Activated CD4-positive, alpha-beta T cell treated with anti-CD3 and anti-CD28 coated beads for 24 hours (primary cell): ENCODE measurements around the gene SLC20A1.
A peak's percentile ranks its signal among the peaks of the same experiment; 100 is the strongest.
"Not testable (repeated sequence)": the region's sequence is repeated elsewhere in the genome, so short reads cannot be mapped to it uniquely, and the experiment has no call there.

ENCODE experiments used
- DNase-seq, 2 donors: peaks; one replicate each; pipeline ENCODE4 v3.0.0-alpha.2; 2020; ENCODE audit warnings: low read depth in 2 of 2

SLC20A1 gene

DNA sequence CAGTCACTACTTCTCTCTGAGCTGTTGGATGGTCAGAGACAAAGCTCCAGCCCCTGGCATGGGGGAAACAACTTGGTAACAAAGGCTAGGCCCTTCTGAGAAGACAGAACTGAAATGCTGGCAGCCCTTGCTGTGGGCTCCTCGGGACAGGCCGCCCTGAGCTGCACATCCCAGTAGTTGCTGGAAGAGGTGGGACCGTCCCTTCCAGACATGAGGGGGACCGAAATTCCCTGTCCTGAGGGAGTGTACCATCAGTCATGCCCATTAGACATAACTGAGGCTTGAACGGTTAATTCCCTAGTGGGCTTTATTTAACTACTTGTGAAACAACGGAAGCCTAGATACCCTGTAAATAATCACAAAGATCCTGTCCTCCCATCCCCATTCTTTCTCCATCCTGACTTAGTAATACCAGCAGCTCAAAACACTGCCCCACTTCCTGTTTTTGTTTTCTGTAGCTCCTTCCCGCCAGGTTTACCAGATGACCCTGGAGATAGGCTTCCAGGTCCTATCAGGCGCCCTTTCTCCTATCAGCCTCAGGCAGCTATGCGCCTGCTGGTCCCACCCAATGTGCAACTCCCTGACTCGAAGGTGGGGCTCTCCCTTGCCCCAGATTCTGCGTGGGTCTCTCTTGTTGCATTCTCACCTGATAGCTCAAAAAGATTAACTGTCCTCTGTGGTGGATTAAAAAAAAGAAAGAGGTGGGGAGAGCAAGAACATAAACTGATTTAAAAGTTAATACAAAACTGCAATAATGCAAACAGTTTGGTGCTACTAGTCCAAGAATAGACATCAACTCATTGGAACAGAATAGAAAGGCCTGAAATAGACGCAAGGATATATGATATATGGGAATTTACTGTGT is 38.0 kb downstream of the SLC20A1 start:
- no peak for DNase-seq

DNA sequence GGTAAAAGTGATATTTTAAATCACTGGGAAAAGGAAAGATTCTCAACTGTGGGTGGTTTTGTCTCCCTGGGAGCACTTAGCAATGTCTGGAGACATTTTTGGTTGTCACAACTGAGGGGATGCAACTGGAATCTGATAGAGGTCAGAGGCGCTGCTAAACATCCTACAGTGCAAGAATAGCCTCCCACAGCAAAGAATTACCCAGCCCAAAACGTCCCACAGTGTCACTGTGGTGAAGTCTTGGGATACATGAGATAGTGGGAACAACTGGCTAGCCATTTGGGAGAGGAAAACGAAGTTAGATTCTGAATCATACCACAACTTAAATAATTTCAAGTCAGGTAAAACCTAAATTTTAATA is 38.7 kb downstream of the SLC20A1 start:
- DNase-seq = no peak

DNA sequence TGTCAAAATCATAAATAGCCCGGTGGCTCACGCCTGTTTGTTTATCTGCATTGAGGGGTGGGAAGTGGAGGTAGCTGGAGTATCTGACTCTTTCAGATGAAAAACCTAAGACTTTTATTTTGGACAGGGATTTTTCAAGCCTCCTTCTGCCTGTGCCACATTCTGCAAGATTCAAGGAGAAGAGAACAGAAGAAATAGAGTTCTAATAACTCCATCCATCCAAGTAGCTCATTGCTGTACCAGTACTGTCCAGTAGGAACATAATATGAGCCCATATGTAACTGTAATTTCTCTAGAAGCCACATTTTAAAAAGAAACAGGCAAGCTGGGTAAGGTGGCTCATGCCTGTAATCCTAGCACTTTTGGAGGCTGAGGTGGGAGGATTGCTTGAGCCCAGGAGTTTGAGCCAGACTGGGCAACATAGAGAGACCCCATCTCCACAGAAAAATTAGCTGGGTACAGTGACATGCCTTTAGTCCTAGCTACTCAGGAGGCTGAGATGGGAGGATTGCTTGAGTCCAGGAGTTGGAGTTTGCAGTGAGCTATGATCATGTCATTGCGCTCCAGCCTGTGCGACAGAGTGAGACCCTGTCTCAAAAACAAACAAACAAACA is 39.6 kb downstream of the SLC20A1 start:
- no peak for DNase-seq

- DNase-seq = no peak
Observed at GRCh38 chr2:112686348-112687217, 40.8 kb downstream of the SLC20A1 start.

DNA sequence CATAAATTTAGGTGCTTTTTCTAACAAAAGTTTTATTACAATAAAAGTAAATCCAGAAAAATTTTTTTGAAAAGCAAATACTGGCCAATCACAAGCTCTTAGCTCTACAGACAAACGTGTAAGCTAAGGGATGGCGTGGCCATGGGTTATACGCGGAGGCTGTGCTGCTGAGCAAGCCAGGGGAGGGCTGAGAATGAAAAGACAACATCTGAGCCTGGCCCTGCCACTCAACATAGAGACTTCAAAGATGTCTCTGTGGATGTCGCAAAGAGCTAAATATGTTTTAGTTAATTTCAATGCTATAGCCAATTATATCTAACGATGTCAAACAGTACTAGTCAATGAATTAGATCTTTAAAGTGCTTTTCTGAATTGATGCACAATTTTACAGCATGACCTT is 41.8 kb downstream of the SLC20A1 start:
- DNase-seq = no peak

DNA sequence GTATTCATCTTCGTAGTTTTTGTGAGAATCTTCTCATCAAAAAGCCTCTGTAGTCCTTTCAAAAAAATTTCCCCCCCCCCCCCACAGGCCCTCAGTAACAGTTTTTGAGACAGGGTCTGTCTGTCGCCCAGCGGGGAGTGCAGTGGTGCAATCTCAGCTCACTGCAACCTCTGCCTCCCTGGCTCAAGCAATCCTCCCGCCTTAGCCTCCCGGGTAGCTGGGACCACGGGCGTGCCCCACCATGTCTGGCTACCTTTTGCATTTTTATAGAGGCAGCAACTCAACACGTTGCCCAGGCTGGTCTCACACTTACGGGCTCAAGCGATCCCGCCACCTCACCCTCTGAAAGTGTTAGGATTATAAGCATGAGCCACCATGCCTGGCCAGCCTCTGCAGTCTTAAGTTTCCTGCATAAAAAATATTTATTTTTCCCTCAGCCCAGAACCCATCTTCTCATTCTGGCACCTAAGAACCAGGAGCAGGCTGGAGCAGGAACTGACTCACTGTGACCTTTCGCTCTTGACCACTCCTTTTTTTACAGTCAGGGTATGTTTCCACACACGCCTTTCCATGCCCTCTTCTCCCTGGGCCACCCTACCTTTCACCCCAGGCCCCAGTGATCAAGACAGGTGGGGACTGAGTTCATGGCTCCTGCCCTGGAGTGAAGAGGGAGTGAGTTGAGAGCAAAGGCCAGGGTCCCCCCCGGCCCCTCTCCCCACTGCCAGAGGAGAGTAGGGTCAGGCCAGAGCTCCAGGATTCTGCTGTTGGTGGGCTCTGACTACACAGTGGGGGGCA is 42.5 kb downstream of the SLC20A1 start:
- no peak for DNase-seq

- DNase-seq = peak in 1 of 2 donors; percentile 42
Observed at GRCh38 chr2:112690853-112691401, 45.2 kb downstream of the SLC20A1 start.

DNA sequence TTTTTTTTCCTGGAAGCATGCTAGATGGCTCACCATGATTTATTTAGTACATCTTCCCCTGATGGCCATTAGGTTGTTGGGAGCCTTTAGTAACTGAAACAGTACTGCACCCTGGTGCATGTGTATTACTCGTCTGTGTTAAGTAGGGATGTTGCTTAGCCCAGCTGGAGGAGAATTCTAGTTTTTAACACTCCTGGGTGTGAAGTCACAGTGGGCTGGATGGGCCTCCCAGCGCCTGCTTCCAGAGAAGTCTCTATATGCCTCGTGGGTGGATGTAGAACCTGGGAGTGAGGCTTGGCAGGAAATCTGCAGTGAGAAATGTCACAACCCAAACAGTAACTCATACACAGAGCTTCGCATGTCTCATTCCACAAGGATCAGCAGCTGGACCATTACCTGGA is 46.1 kb downstream of the SLC20A1 start:
- DNase-seq = no peak

DNA sequence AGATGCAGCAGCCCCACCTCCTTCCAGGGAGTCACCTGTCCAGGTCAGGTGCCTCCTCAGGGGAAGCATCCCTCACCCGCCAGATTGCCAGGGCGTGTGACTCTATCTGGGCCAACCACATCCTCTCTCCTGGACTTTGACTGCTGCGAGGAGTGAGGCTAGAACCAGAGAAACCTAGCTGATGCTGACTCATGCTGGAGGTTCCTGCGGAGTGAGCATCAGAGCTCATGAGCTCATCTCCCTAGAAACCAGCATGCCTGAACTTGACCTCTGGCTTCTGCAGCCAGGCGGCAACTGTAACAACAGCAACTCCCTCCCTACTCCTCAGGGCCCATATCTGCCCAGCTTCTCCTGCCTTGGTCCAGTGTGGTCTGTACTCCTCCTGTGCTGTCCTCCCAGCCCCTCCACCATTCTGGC is 46.8 kb downstream of the SLC20A1 start:
- peak; percentile 24 to 34 for DNase-seq

GRCh38 chr2:112692918-112693317 is 47.2 kb downstream of the SLC20A1 start:
- peak in 1 of 2 donors; percentile 20 for DNase-seq

- no peak for DNase-seq
Observed at GRCh38 chr2:112693596-112693995, 47.9 kb downstream of the SLC20A1 start.

DNA sequence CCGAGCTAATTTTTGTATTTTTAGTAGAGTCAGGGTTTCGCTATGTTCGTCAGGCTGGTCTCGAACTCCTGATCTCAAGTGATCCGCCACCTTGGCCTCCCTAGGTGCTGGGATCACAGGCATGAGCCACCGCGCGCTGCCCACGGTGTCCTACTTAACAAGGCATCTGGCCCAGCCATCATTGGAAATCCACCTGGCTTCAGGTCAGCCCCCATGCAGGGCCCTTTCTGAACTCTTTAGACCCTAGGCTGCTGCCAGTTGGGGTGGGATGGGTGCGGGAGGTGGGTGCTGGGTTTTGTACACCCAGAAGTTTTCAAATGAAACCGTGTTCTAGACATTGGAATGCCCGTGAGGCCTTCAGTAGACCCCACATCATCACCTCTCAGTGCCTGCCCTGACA is 48.4 kb downstream of the SLC20A1 start:
- no peak for DNase-seq

- DNase-seq = no peak
Observed at GRCh38 chr2:112698834-112699515, 53.2 kb downstream of the SLC20A1 start.

DNA sequence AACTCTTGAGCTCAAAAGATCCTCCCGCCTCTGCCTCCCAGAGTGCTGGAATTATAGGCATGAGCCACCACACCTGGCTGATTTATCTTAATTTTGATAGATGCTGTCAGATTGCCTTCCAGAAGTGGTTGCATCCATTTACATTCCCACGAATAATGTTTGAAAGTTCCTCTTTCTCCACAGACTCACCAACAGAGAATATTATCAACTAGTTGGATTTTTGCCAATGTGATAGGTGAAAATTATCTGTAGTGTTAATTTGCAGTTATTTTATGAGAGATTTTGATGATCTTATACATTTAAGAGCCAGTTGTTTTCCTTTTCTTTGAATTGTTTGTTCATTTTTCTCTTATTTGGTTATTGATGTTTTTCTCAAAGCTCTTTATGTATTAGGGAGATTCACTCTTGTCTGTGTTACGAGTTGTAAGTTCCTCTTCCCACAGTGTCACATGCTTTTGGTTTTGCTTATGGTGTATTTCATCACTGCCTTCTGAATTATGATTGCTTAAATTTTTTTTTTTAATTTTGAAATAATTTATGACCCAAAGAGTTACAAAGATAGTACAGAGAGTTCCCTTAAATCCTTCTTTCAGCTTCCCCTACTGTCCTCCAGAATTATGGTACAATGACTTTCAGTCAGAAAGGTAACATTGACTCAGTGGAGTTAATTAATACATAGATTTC is 54.4 kb downstream of the SLC20A1 start:
- DNase-seq = no peak

DNA sequence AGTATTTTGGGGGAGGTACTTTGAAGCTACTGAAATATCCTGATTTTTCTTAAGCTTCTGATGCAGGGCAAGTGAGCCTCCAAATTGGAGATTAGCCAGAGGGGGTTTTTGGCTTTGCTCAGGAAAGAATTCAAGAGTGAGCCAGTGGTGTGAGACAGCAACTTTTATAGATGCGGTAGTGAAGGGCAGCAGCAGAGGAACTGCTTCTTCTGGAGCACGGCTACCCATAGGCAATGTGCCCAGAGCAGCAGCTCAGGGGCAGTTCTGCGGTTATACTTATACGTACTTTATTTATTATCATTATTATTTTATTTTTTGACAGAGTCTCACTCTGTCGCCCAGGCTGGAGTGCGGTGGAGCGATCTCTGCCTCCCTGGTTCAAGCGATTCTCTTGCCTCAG is 55.3 kb downstream of the SLC20A1 start:
- DNase-seq = no peak

DNA sequence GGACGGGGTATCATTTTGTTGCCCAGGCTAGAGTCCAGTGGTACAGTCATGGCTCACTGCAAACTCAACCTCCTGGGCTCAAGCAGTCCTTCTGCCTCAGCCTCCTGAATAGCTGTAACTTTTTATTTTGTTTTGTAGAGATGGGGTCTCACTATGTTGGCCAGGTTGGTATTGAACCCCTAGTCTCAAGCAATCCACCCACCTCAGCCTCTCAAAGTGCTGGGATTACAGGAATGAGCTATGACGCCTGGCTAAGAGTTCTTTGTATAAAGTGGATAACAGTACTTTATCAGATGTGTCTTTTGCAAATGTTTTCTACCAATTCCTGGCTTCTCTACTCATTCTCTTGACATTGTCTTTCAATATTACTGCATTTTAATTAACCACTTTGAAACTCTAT is 57.9 kb downstream of the SLC20A1 start:
- no peak for DNase-seq

GRCh38 chr2:112705575-112705974 is 59.8 kb downstream of the SLC20A1 start:
- DNase-seq = no peak

DNA sequence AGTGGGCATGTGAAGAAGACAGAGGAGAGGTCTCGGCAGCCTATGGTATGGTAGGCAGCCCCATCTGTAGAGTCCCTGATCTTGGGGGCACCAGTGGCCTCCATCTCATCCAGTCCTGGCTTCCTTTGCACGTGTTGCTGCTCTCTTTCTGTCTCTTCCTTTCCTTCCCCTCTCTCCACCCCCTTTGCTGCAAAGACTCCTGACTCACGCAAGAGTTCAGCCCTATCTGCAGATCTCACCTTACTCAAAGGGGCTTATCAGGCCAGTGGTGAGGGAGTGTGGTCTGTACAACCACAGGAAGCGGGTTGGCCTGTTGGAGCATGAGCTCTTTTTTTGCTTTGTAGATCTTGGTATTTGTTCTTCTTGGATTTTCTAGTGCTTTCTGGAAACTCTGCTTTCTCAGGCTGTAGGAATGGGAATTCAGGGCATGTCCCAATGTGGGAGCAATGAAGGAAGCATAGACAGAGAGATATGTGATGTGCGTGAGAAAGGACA is 60.5 kb downstream of the SLC20A1 start:
- DNase-seq = peak in 1 of 2 donors; percentile 35

DNA sequence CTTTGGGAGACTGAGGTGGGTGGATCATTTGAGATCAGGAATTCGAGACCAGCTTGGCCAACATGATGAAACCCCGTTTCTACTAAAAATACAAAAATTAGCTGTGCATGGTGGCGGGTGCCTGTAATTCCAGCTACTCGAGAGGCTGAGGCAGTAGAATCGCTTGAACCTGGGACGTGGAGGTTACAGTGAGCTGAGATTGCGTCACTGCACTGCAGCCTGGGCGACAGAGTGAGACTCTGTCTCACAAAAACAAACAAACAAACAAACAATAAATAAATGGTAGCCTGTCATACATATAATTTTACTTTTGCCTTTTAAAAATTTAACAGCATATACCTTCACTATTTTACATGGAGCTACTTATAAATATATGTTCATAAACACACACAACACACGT is 61.2 kb downstream of the SLC20A1 start:
- DNase-seq = not testable (repeated sequence)

DNA sequence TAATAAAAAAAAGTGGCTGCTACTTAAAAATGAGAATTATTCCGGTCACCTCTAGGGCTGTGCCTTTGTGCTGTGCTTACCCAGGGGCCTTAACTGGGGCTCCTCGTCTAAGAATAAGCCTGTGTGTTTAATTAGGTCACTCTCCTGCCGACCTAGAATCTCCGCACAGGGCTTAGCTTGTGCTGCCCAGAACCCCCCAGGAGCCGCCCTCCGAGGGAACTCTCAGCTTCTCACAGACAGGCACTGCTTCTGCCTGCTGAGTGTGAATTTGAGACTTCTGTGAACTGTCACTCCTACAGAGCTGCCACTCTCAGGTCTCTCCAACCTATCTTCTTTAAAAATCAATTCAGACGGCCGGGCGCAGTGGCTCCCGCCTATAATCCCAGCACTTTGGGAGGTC is 63.2 kb downstream of the SLC20A1 start:
- DNase-seq = no peak
